GM12865 (cell line): ENCODE data around the gene PPP2R5D.

Experiments
- DNase-seq: peaks from one replicate; pipeline ENCODE4 v3.0.0; 2010; ENCODE audit warnings: low read depth
- H3K4me3 ChIP-seq: 2 replicates; pipeline ENCODE4 v1.5.1; 2011; ENCODE audit warnings: mild to moderate bottlenecking, low read depth, low read length, control low read depth
- CTCF ChIP-seq: IDR thresholded peaks from 2 replicates; pipeline ENCODE4 v1.5.1; 2011; ENCODE audit warnings: low read length, control low read depth, low read depth, inconsistent platforms; ENCODE audit not compliant: insufficient read depth; ENCODE audit errors: missing control alignments

PPP2R5D gene

GRCh38 chr6:42984001-42984923 lies at the start of gene PPP2R5D:
Gene PPP2R5D, plus strand, starts transcription at chr6:42984570. Its CDS starts 108 bp downstream, at chr6:42984678.
- peak within 1 kb of the TSS; percentile 95 for H3K4me3 ChIP-seq
- no peak for TF ChIP-seq CTCF
- peak; percentile 99 for DNase-seq

- TF ChIP-seq CTCF: no peak
- peak; percentile 42 for DNase-seq
- no peak overlapping the region for H3K4me3 ChIP-seq
These were observed 49.0 kb upstream of the PPP2R5D start for GRCh38 chr6:42935322-42935721.

GRCh38 chr6:42936398-42936797 lies 48.0 kb upstream of the PPP2R5D start:
- no peak for DNase-seq
- TF ChIP-seq CTCF: no peak
- no peak overlapping the region for H3K4me3 ChIP-seq

- no peak overlapping the region for H3K4me3 ChIP-seq
- no peak for TF ChIP-seq CTCF
- no peak for DNase-seq
These were observed 46.6 kb upstream of the PPP2R5D start for GRCh38 chr6:42937548-42938427.

- TF ChIP-seq CTCF: no peak
- no peak overlapping the region for H3K4me3 ChIP-seq
- no peak for DNase-seq
These were observed 46.0 kb upstream of the PPP2R5D start for GRCh38 chr6:42938428-42938796.

- DNase-seq: no peak
- TF ChIP-seq CTCF: no peak
- no peak overlapping the region for H3K4me3 ChIP-seq
These were observed 45.2 kb upstream of the PPP2R5D start for GRCh38 chr6:42938987-42939809.
